ENCODE results near the gene SUDS3.

SUDS3 gene

DNA sequence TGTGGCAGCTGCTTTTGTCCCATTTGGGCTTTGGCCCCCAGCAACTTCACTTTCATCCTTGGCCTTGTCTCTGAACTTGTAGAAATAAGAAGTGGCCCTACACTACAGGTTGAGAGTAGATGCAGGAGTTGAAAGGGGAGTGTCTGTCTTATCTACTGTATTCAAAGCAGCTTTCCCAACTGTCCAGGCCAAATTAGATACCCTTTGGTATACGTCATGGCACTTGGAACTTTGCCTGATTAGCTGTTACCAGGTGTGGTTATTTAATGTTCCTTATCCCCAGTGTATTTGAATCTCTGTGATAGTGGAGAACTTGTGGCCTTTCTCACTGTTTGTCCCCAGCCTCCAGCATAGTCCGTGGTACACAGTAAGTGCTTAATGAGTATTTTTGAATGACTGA, 33.5 kb downstream of the SUDS3 start:
- H3K27me3 ChIP-seq (ENCODE audit: low read depth, low read length) = no peaks in the 10 kb centered on the region
- H3K27ac ChIP-seq (ENCODE audit: low read length) = no peak overlapping the region
- H2AFZ ChIP-seq (ENCODE audit: low read depth, low read length) = no peak overlapping the region
- peaks cover 23% of the 10 kb centered on the region for H3K36me3 ChIP-seq (replicated peaks; ENCODE audit: low read depth, low read length)
- H3K4me2 ChIP-seq (ENCODE audit: low read length) = no peak overlapping the region
- no peaks in the 10 kb centered on the region for H3K79me2 ChIP-seq (ENCODE audit: low read length)
- no peaks in the 10 kb centered on the region for H4K20me1 ChIP-seq (ENCODE audit: insufficient read depth, low read length)
- no peak overlapping the region for H3K9ac ChIP-seq (ENCODE audit: low read length)
- no peak overlapping the region for H3K4me3 ChIP-seq (ENCODE audit: low read length)
- no peaks in the 10 kb centered on the region for H3K9me3 ChIP-seq (ENCODE audit: insufficient read depth, low read length)
- H3K4me1 ChIP-seq (ENCODE audit: low read length) = no peaks in the 10 kb centered on the region
- no peak for TF ChIP-seq EZH2phosphoT487 (IDR thresholded peaks at IDR 0.05; ENCODE audit: low read depth)
- TF ChIP-seq, protein P1, sequence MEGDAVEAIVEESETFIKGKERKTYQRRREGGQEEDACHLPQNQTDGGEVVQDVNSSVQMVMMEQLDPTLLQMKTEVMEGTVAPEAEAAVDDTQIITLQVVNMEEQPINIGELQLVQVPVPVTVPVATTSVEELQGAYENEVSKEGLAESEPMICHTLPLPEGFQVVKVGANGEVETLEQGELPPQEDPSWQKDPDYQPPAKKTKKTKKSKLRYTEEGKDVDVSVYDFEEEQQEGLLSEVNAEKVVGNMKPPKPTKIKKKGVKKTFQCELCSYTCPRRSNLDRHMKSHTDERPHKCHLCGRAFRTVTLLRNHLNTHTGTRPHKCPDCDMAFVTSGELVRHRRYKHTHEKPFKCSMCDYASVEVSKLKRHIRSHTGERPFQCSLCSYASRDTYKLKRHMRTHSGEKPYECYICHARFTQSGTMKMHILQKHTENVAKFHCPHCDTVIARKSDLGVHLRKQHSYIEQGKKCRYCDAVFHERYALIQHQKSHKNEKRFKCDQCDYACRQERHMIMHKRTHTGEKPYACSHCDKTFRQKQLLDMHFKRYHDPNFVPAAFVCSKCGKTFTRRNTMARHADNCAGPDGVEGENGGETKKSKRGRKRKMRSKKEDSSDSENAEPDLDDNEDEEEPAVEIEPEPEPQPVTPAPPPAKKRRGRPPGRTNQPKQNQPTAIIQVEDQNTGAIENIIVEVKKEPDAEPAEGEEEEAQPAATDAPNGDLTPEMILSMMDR (IDR thresholded peaks at IDR 0.05; ENCODE audit: low read depth, low read length) = no peak

DNA sequence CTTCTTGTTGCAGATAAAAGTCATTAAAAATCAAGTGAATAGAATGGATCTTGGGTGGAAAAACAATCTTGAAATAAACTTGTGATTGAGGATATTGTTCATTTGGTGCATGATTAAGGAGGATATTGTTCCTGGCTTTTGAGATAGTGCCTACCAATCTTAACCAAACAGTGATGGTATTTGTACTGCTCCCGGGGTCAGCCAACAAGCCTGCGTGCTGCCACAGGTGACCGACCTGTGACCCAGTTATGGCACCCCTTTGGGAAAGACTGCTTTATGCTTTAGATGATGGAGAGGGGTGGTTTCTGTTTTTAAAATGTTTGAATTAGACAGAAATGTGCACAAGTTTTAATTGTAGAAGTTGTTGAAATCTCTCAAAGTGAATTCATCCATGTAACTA, 41.6 kb downstream of the SUDS3 start:
- H3K79me2 ChIP-seq (ENCODE audit: low read length) = no peaks in the 10 kb centered on the region

DNA sequence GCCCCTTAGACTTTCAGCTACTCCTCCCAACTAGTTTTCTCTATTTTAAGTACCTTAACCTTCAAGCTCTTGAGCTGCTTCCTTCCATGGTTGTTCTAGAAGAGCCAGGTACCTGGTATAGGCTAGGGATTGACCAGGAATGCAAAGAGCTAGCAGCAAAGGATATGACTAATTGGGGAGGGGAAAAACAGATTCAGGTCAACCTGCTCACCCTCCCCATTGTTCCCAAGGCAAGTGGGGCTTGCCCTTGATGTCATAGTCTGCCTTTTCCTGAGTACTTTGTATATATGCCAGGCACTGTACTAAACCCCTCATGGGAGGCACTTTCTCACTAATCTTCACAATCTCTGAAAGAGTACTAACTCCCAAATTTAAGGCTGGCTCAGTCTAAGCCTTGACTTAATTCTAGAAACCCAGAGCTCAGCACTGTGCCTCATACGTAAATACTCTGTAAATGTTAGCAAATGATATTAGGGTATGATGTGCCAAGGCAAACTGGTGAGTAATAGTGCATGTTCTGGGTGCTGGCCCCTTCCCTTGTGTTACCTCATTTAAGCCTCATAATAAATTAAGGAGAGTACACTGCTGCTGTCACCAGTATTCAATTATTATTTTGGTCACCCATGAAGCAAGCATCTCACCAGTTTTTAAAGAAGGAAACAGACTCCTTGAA, 42.2 kb downstream of the SUDS3 start:
- Histone ChIP-seq H3K4me3 (ENCODE audit: low read length) (no peak overlapping the region), H3K4me2 (ENCODE audit: low read length) (no peak overlapping the region), H3K4me1 (ENCODE audit: low read length) (no peaks in the 10 kb centered on the region), H4K20me1 (ENCODE audit: insufficient read depth, low read length) (peaks cover 4% of the 10 kb centered on the region; the same call in 1 of the 2 replicates), H2AFZ (ENCODE audit: low read depth, low read length) (no peak overlapping the region), H3K36me3 (replicated peaks; ENCODE audit: low read depth, low read length) (peaks cover 4% of the 10 kb centered on the region), H3K27ac (ENCODE audit: low read length) (no peak overlapping the region), H3K9me3 (ENCODE audit: insufficient read depth, low read length) (no peaks in the 10 kb centered on the region), H3K9ac (ENCODE audit: low read length) (no peak overlapping the region), H3K27me3 (ENCODE audit: low read depth, low read length) (no peaks in the 10 kb centered on the region), H3K79me2 (ENCODE audit: low read length) (no peaks in the 10 kb centered on the region)
- TF ChIP-seq, protein P1 (IDR thresholded peaks at IDR 0.05; ENCODE audit: low read depth, low read length) = no peak
- TF ChIP-seq EZH2phosphoT487 (IDR thresholded peaks at IDR 0.05; ENCODE audit: low read depth) = no peak

More for the DNA sequence above, 41.6 kb downstream of the SUDS3 start:
- Histone ChIP-seq H3K36me3 (replicated peaks; ENCODE audit: low read depth, low read length) (peaks cover 5% of the 10 kb centered on the region), H3K4me1 (ENCODE audit: low read length) (no peaks in the 10 kb centered on the region), H3K4me2 (ENCODE audit: low read length) (no peak overlapping the region), H3K9me3 (ENCODE audit: insufficient read depth, low read length) (no peaks in the 10 kb centered on the region), H3K4me3 (ENCODE audit: low read length) (no peak overlapping the region), H3K27ac (ENCODE audit: low read length) (no peak overlapping the region), H3K27me3 (ENCODE audit: low read depth, low read length) (no peaks in the 10 kb centered on the region), H3K9ac (ENCODE audit: low read length) (no peak overlapping the region), H2AFZ (ENCODE audit: low read depth, low read length) (no peak overlapping the region), H4K20me1 (ENCODE audit: insufficient read depth, low read length) (peaks cover 4% of the 10 kb centered on the region; the same call in 1 of the 2 replicates)
- TF ChIP-seq EZH2phosphoT487 (IDR thresholded peaks at IDR 0.05; ENCODE audit: low read depth) = no peak
- TF ChIP-seq, protein P1 (IDR thresholded peaks at IDR 0.05; ENCODE audit: low read depth, low read length) = no peak

DNA sequence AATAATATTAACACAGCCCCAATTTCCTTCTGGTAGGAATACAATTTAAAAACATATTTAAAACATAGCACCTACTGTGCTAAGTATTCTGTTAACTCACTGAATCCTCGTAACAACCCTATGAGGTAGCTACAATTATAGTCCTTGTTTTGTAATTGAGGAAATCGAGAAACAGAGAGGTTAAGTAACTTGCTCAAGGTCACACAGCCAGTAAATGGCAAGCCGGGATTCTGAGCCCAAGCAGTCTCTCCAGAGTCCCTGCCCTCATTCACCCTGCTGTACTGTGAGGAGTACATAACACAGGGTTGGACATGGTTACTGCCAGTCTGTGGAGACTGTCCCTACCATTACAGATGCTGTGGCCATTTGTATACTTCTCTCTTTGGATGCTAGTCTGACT, 44.3 kb downstream of the SUDS3 start:
- H2AFZ ChIP-seq (ENCODE audit: low read depth, low read length) = no peak overlapping the region
- H3K27ac ChIP-seq (ENCODE audit: low read length) = no peak overlapping the region
- no peaks in the 10 kb centered on the region for H3K4me1 ChIP-seq (ENCODE audit: low read length)
- peaks cover 4% of the 10 kb centered on the region for H3K36me3 ChIP-seq (replicated peaks; ENCODE audit: low read depth, low read length)
- H3K4me2 ChIP-seq (ENCODE audit: low read length) = no peak overlapping the region
- peaks cover 4% of the 10 kb centered on the region; the same call in 1 of the 2 replicates for H4K20me1 ChIP-seq (ENCODE audit: insufficient read depth, low read length)
- no peak overlapping the region for H3K9ac ChIP-seq (ENCODE audit: low read length)
- H3K27me3 ChIP-seq (ENCODE audit: low read depth, low read length) = no peaks in the 10 kb centered on the region
- H3K4me3 ChIP-seq (ENCODE audit: low read length) = no peak overlapping the region
- H3K9me3 ChIP-seq (ENCODE audit: insufficient read depth, low read length) = no peaks in the 10 kb centered on the region
- no peaks in the 10 kb centered on the region for H3K79me2 ChIP-seq (ENCODE audit: low read length)
- TF ChIP-seq EZH2phosphoT487 (IDR thresholded peaks at IDR 0.05; ENCODE audit: low read depth) = no peak
- TF ChIP-seq, protein P1 (IDR thresholded peaks at IDR 0.05; ENCODE audit: low read depth, low read length) = no peak
